ENCODE results near the gene C4orf33. TPM values are rescaled to one million over a fixed set of nuclear protein-coding genes. Genes with fewer than 3 reads are reported as not detected.

Gene C4orf33
- polyA plus RNA-seq, 2 donors, result 9.1 to 12.8 TPM

Other genes with a start within 250 kb of the C4orf33 start
- gene SCLT1, start 2.6 kb upstream of the C4orf33 start, polyA plus RNA-seq, result 1 to 10 TPM; 3.3 to 4.3 TPM

All from esophagus (tissue), 2 donors.